Liver (tissue), 9 donors: Measurements from ENCODE around the gene FRMD4A. TPM values are rescaled to one million over a fixed set of nuclear protein-coding genes. Genes with fewer than 3 reads are reported as not detected.

ENCODE experiments used
- DNase-seq: peaks from one replicate; pipeline ENCODE4 v3.0.0-alpha.2; 2017; ENCODE audit warnings: low spot score
- H3K27ac ChIP-seq, 2 donors: one replicate each; pipeline ENCODE4 v1.7.0; 2013; ENCODE audit warnings: inconsistent platforms in 2 of 2, low read length in 2 of 2, control low read depth in 1 of 2, low read depth in 1 of 2, mild to moderate bottlenecking in 1 of 2
- H3K27me3 ChIP-seq, 4 donors: one replicate each; pipeline versions ENCODE4 v1.6.1 to v1.7.0; 2013; ENCODE audit warnings: low read length in 3 of 4, inconsistent platforms in 1 of 4, mild to moderate bottlenecking in 1 of 4, moderate library complexity in 1 of 4; ENCODE audit not compliant: control insufficient read depth in 4 of 4, insufficient read depth in 4 of 4
- H3K36me3 ChIP-seq, 4 donors: one replicate each; pipeline versions ENCODE4 v1.6.1 to v1.7.0; 2013; ENCODE audit warnings: low read length in 3 of 4, mild to moderate bottlenecking in 3 of 4, low read depth in 1 of 4, moderate library complexity in 1 of 4; ENCODE audit not compliant: control insufficient read depth in 4 of 4, insufficient read depth in 3 of 4
- H3K4me1 ChIP-seq, 4 donors: one replicate each; pipeline versions ENCODE4 v1.6.1 to v1.7.0; 2013; ENCODE audit warnings: low read length in 3 of 4, mild to moderate bottlenecking in 3 of 4, moderate library complexity in 1 of 4; ENCODE audit not compliant: control insufficient read depth in 4 of 4, insufficient read depth in 4 of 4
- H3K4me3 ChIP-seq, 3 donors: one replicate each; pipeline versions ENCODE4 v1.6.1 to v1.7.0; 2013; ENCODE audit warnings: low read length in 3 of 3, control low read depth in 1 of 3, low read depth in 1 of 3, mild to moderate bottlenecking in 1 of 3
- H3K9ac ChIP-seq, 2 donors: one replicate each; pipeline ENCODE4 v1.7.0; 2013; ENCODE audit warnings: low read length in 2 of 2, mild to moderate bottlenecking in 2 of 2, moderate library complexity in 2 of 2, control low read depth in 1 of 2, low read depth in 1 of 2
- H3K9me3 ChIP-seq, 4 donors: one replicate each; pipeline versions ENCODE4 v1.6.1 to v1.7.0; 2013; ENCODE audit warnings: low read length in 3 of 4; ENCODE audit not compliant: control insufficient read depth in 4 of 4
- CTCF ChIP-seq: fragments of 150-350 bp; IDR thresholded peaks from 2 replicates; pipeline ENCODE4 v1.5.1; 2017; ENCODE audit warnings: improper control_type of control experiment, low read depth, low read length; ENCODE audit not compliant: missing input control
- FOXA1 ChIP-seq: IDR thresholded peaks from 2 replicates; pipeline ENCODE4 v1.6.1; 2016; ENCODE audit warnings: antibody characterized with exemption
- FOXA2 ChIP-seq: IDR thresholded peaks from 2 replicates; pipeline ENCODE4 v1.6.1; 2016; ENCODE audit warnings: antibody characterized with exemption
- GABPA ChIP-seq, 2 donors: IDR thresholded peaks in 1 of 2; conservative IDR thresholded peaks in 1 of 2; 2 replicates each; pipeline ENCODE4 v1.6.1; 2016; ENCODE audit warnings: antibody characterized with exemption in 2 of 2, mild to moderate bottlenecking in 1 of 2, moderate library complexity in 1 of 2
- HNF4A ChIP-seq, 2 donors: conservative IDR thresholded peaks; 2 replicates each; pipeline ENCODE4 v1.6.1; 2016; ENCODE audit warnings: antibody characterized with exemption in 2 of 2, mild to moderate bottlenecking in 2 of 2
- HNF4G ChIP-seq: IDR thresholded peaks from 2 replicates; pipeline ENCODE4 v1.6.1; 2016; ENCODE audit warnings: antibody characterized with exemption
- JUND ChIP-seq, 2 donors: IDR thresholded peaks; 2 replicates each; pipeline ENCODE4 v1.6.1; 2016; ENCODE audit warnings: antibody characterized with exemption in 2 of 2
- MAX ChIP-seq: IDR thresholded peaks from 2 replicates; pipeline ENCODE4 v1.6.1; 2016; ENCODE audit warnings: antibody characterized with exemption
- NR2F2 ChIP-seq: IDR thresholded peaks from 2 replicates; pipeline ENCODE4 v1.6.1; 2016; ENCODE audit warnings: antibody characterized with exemption
- RAD21 ChIP-seq, 2 donors: IDR thresholded peaks; 2 replicates each; pipeline ENCODE4 v1.6.1; 2016; ENCODE audit warnings: antibody characterized with exemption in 2 of 2, mild to moderate bottlenecking in 2 of 2
- REST ChIP-seq: IDR thresholded peaks from 2 replicates; pipeline ENCODE4 v1.6.1; 2016; ENCODE audit warnings: antibody characterized with exemption, mild to moderate bottlenecking
- SP1 ChIP-seq: IDR thresholded peaks from 2 replicates; pipeline ENCODE4 v1.6.1; 2018; ENCODE audit warnings: antibody characterized with exemption, mild to moderate bottlenecking
- TAF1 ChIP-seq: conservative IDR thresholded peaks from 2 replicates; pipeline ENCODE4 v1.6.1; 2016; ENCODE audit warnings: antibody characterized with exemption, mild to moderate bottlenecking
- YY1 ChIP-seq: IDR thresholded peaks from 2 replicates; pipeline ENCODE4 v1.6.1; 2016; ENCODE audit warnings: antibody characterized with exemption, mild to moderate bottlenecking
- ZBTB33 ChIP-seq: IDR thresholded peaks from 2 replicates; pipeline ENCODE4 v1.6.1; 2016; ENCODE audit warnings: antibody characterized with exemption
- WGBS: extraction: QIAGEN DNeasy Blood & Tissue Kit; methylation state at CpG from one replicate; pipeline ENCODE4 v1.1.7; 2013; 5-methylcytosine and 5-hydroxymethylcytosine counted together
- polyA plus RNA-seq, 2 donors: library from polyadenylated mRNA; stranded (reverse) in 1 of 2; unstranded in 1 of 2; fragments of 200-250 nt in 1 of 2; fragments of >200 nt in 1 of 2; fragmentation: Nextera tagmentation in 1 of 2; extraction: Ambion mirVana in 1 of 2; gene quantifications; one replicate each; pipeline versions ENCODE4 v1.2.1 to v1.2.3, GENCODE V29; 2013 to 2015
- total RNA-seq, 2 donors: library from RNA; depleted of rRNA; stranded (reverse); fragments of >200 nt; gene quantifications; one replicate each; pipeline ENCODE4 v1.2.3, GENCODE V29; 2014
- donor health status: healthy.
- donor health status: healthy.
- donor health status: healthy.
- donor health status: healthy.
- donor health status: healthy.

The FRMD4A gene
- total and polyA plus RNA-seq, 4 donors = 8.2 to 34.3 (median 13.1) TPM

GRCh38 chr10:13920465-13920864 is 410.3 kb downstream of the FRMD4A start:
- Histone ChIP-seq H3K9ac (no peak overlapping the region), H3K36me3 (no peaks in the 10 kb centered on the region), H3K9me3 (no peaks in the 10 kb centered on the region), H3K27ac (no peak overlapping the region), H3K27me3 (no peaks in the 10 kb centered on the region), H3K4me3 (no peak overlapping the region), H3K4me1 (no peaks in the 10 kb centered on the region)
- no peak for DNase-seq
- TF ChIP-seq FOXA1 (no peak), REST (no peak), ZBTB33 (no peak), NR2F2 (no peak), HNF4G (no peak), HNF4A (conservative IDR thresholded peaks at IDR 0.05) (no peak), SP1 (no peak), GABPA (IDR thresholded peaks at IDR 0.05 in 1 of 2, conservative IDR thresholded peaks at IDR 0.05 in 1 of 2) (no peak)
- 31% methylated on average over 3 of the region's 3 CpGs for WGBS

GRCh38 chr10:13920031-13920430 is 410.7 kb downstream of the FRMD4A start:
- Histone ChIP-seq H3K9me3 (no peaks in the 10 kb centered on the region), H3K27ac (no peak overlapping the region), H3K36me3 (no peaks in the 10 kb centered on the region), H3K4me3 (no peak overlapping the region), H3K9ac (no peak overlapping the region), H3K27me3 (no peaks in the 10 kb centered on the region), H3K4me1 (no peaks in the 10 kb centered on the region)
- TF ChIP-seq REST (no peak), SP1 (no peak), TAF1 (no peak), CTCF (no peak), YY1 (no peak), NR2F2 (no peak), MAX (no peak), JUND (IDR thresholded peaks at IDR 0.05) (no peak), RAD21 (IDR thresholded peaks at IDR 0.05) (no peak), FOXA2 (no peak)
- no peak for DNase-seq
- 99% methylated on average over 1 of the region's 1 CpG for WGBS
